ENCODE measurements around the gene ATP6AP1.
"Not testable (repeated sequence)": the region's sequence is repeated elsewhere in the genome, so short reads cannot be mapped to it uniquely, and the experiment has no call there.

DNA sequence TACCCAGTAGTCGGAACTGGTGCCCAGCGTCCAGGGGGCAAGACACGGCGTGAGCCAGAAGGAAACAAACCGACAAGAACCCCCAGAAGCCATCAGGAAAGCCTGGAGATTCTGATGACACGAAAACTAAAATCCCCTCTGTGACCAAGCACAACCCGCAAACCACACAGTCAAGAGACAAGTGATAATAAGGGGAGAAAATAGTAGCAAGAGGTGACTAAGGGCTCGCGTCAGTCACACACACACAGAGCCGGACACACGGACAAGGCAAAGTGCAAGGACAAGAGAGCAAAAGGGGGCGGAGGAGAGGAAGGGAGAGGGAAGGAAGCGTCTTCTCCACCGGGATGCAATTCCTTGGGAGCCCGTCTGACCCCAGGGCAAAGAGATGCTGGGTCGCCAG lies 39.8 kb upstream of the ATP6AP1 start:
- TF ChIP-seq, protein P1, sequence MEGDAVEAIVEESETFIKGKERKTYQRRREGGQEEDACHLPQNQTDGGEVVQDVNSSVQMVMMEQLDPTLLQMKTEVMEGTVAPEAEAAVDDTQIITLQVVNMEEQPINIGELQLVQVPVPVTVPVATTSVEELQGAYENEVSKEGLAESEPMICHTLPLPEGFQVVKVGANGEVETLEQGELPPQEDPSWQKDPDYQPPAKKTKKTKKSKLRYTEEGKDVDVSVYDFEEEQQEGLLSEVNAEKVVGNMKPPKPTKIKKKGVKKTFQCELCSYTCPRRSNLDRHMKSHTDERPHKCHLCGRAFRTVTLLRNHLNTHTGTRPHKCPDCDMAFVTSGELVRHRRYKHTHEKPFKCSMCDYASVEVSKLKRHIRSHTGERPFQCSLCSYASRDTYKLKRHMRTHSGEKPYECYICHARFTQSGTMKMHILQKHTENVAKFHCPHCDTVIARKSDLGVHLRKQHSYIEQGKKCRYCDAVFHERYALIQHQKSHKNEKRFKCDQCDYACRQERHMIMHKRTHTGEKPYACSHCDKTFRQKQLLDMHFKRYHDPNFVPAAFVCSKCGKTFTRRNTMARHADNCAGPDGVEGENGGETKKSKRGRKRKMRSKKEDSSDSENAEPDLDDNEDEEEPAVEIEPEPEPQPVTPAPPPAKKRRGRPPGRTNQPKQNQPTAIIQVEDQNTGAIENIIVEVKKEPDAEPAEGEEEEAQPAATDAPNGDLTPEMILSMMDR (IDR thresholded peaks at IDR 0.05; ENCODE audit: insufficient read depth, low read length, poor library complexity, severe bottlenecking): not testable (repeated sequence)
- not testable (repeated sequence) for TF ChIP-seq EZH2phosphoT487 (conservative IDR thresholded peaks at IDR 0.05; ENCODE audit: low read length)
